Kidney (tissue), 14 donors: ENCODE data around the gene PLXNA2. TPM values are rescaled to one million over a fixed set of nuclear protein-coding genes. Genes with fewer than 3 reads are reported as not detected.

ENCODE experiments used
- DNase-seq, 5 donors: peaks; one replicate each; pipeline ENCODE4 v3.0.0-alpha.2; 2013 to 2020
- FAIRE-seq: peaks from 2 replicates; lab custom pipeline; 2012; peaks lifted over from hg19 to GRCh38; lab: Jason Lieb, UNC
- H3K27ac ChIP-seq, 2 donors: one replicate each; pipeline ENCODE4 v1.7.0; 2013; ENCODE audit warnings: low read depth in 2 of 2, low read length in 2 of 2, inconsistent platforms in 1 of 2
- H3K27me3 ChIP-seq: one replicate; pipeline ENCODE4 v1.7.1; 2013; ENCODE audit warnings: low read length, inconsistent platforms; ENCODE audit not compliant: control insufficient read depth, insufficient read depth
- H3K36me3 ChIP-seq, 3 donors: one replicate each; pipeline versions ENCODE4 v1.7.0 to v1.7.1; 2013; ENCODE audit warnings: low read length in 3 of 3, control low read depth in 1 of 3, inconsistent platforms in 1 of 3; ENCODE audit not compliant: insufficient read depth in 3 of 3, control insufficient read depth in 2 of 3
- H3K4me1 ChIP-seq, 3 donors: one replicate each; pipeline versions ENCODE4 v1.7.0 to v1.7.1; 2013; ENCODE audit warnings: low read length in 3 of 3, inconsistent platforms in 1 of 3, low read depth in 1 of 3; ENCODE audit not compliant: control insufficient read depth in 2 of 3, insufficient read depth in 2 of 3
- H3K4me3 ChIP-seq, 3 donors: one replicate each; pipeline versions ENCODE4 v1.7.0 to v1.8.1; 2013; ENCODE audit warnings: low read length in 3 of 3, control low read depth in 1 of 3, inconsistent platforms in 1 of 3
- H3K9ac ChIP-seq, 3 donors: one replicate each; pipeline versions ENCODE4 v1.7.0 to v1.7.1; 2013; ENCODE audit warnings: low read length in 3 of 3, control low read depth in 1 of 3, inconsistent platforms in 1 of 3
- H3K9me3 ChIP-seq, 3 donors: one replicate each; pipeline versions ENCODE4 v1.7.0 to v1.7.1; 2013; ENCODE audit warnings: low read length in 3 of 3, control low read depth in 1 of 3, inconsistent platforms in 1 of 3; ENCODE audit not compliant: control insufficient read depth in 2 of 3, insufficient read depth in 1 of 3
- CTCF ChIP-seq: IDR thresholded peaks from 3 replicates; pipeline ENCODE4 v1.5.1; 2012; ENCODE audit warnings: mild to moderate bottlenecking, moderate library complexity, borderline replicate concordance; ENCODE audit not compliant: insufficient read depth; ENCODE audit errors: extremely low read depth
- intact Hi-C: fragments of 100-400 bp; cut with DNase I; formaldehyde crosslinking; loops from one replicate; pipeline ENCODE4 v1.11.1; 2022
- polyA plus RNA-seq: library from polyadenylated mRNA; stranded (reverse); fragments of 350-450 nt; fragmentation: Illumina TruSeq; extraction: RNeasy Lipid Tissue Mini Kit (QIAGEN cat#74804); gene quantifications from one replicate; pipeline ENCODE4 v1.2.3, GENCODE V29; 2014; ENCODE audit warnings: low read depth, low replicate concordance; ENCODE audit not compliant: insufficient read depth
- total RNA-seq: library from RNA; stranded (reverse); fragmentation: NEBNext Ultra II Directional; extraction: Animal tissue kit (Norgen Biotek cat#: 25700); gene quantifications from one replicate; pipeline ENCODE4 v1.2.1, GENCODE V29; 2021
- donor health status: control.
- donor health status: control.
- donor health status: control.
- donor health status: control.
- donor health status: control.
- donor health status: DM: yes; HTN: yes; CAD: no.
- donor health status: Normal renal cell carcinoma (clear cell type).

PLXNA2 gene
- total and polyA plus RNA-seq, 2 donors from 2014 or later, result 2.4 to 27.9 TPM

- Histone ChIP-seq H3K36me3 (peaks cover 0 to 2% (median 0%) of the 10 kb centered on the region in 3 donors), H3K9ac (no peak overlapping the region), H3K27me3 (no peaks in the 10 kb centered on the region), H3K27ac (no peak overlapping the region), H3K4me1 (peaks cover 0 to 6% (median 3%) of the 10 kb centered on the region in 3 donors), H3K9me3 (no peaks in the 10 kb centered on the region), H3K4me3 (no peak overlapping the region)
- intact Hi-C loops, result no loop called here
- FAIRE-seq (no peak), DNase-seq (peak in 3 of 5 donors; percentile 67 to 77 (median 71))
- no peak for TF ChIP-seq CTCF
Measured at GRCh38 chr1:208090388-208091301, 153.5 kb downstream of the PLXNA2 start.

- no peaks in the 10 kb centered on the region for H3K9me3 ChIP-seq
- intact Hi-C loops, result no loop called here
- no peak for DNase-seq
- no peak for TF ChIP-seq CTCF
- no peak overlapping the region for H3K9ac ChIP-seq
- H3K36me3 ChIP-seq, result no peaks in the 10 kb centered on the region
- no peak overlapping the region for H3K4me3 ChIP-seq
- H3K27me3 ChIP-seq, result no peaks in the 10 kb centered on the region
- no peak overlapping the region for H3K27ac ChIP-seq
- H3K4me1 ChIP-seq, result peaks cover 0 to 6% (median 3%) of the 10 kb centered on the region in 3 donors
- no peak for FAIRE-seq
Measured at GRCh38 chr1:208089761-208090370, 154.3 kb downstream of the PLXNA2 start.

- Histone ChIP-seq H3K4me1 (peaks cover 0 to 6% (median 3%) of the 10 kb centered on the region in 3 donors), H3K27ac (no peak overlapping the region), H3K9me3 (no peaks in the 10 kb centered on the region), H3K27me3 (no peaks in the 10 kb centered on the region), H3K4me3 (no peak overlapping the region), H3K9ac (no peak overlapping the region), H3K36me3 (no peaks in the 10 kb centered on the region)
- no peak for TF ChIP-seq CTCF
- FAIRE-seq (no peak), DNase-seq (no peak)
- intact Hi-C loops, result no loop called here
Measured at GRCh38 chr1:208089149-208089548, 155.0 kb downstream of the PLXNA2 start.
